NCI-H446 (cell line): ENCODE measurements around the gene NR3C2.
"Not testable (repeated sequence)": the region's sequence is repeated elsewhere in the genome, so short reads cannot be mapped to it uniquely, and the experiment has no call there.

Experiments
- DNase-seq, 2 experiments: peaks; one replicate each; lab custom pipeline; 2025; lab: John Stamatoyannopoulos, UW

NR3C2 gene

DNA sequence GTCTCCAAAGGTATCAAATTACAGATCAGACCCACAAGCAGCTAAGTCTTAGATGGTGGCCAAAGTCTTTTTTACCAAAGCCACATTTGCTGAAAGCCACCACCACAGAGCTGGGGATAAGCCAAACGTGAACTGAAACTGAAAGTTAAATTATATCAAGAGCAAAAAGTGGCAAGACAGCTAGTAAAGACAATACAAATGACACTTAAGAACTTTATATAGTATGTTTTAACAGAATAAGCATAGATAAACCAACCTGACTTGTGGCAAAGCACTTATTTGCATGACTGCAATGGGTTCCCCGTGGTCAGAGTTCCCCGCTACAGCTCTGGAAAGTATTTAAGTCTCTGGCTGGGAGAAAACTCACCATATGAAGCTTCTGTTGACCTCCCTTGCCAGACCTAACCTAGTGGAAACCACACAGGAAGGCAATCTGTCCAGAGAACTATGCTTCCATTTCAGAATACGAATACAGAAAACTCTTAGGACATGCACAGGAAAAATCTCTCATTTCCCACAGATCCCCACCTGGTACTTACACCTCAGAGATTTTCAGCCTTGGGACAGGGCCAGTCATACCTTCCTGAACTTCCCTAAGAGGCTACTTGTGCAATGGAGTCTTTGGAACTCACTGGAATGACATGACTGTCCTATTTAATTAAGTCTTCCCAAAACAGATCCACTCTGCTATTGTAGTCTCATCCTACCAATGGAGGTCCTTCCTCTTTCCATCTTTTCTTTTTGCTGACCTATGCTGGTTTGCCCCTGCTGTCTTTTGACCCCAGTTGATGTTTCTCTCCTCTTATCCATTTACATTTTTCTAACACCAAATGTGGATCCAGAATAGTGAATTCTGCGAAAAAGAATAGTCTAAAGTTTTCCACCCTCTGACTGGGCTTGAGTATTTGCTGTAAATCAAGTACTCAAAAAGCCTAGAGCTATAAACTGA, 225.1 kb downstream of the NR3C2 start:
- no peak for DNase-seq

DNA sequence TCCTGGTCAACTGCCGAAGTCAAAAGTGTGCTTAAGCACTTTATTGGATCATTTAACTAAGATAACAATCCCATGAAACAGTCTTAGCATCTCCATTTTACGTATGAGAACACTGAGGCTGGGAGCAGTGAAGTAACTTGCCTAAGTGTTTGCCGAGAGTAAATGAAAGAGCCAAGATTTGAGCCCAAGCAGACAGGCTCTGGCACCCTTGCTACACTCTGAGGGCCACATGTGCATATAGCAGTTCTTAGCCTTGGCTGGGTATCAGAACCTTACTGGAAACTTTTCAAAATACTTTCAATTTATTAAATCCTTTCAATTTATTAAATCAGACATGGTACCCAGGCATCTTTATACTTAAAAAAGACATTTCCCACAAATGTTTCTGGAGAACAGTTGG, 225.9 kb downstream of the NR3C2 start:
- DNase-seq: peak in 1 of 2 experiments; percentile 13

DNA sequence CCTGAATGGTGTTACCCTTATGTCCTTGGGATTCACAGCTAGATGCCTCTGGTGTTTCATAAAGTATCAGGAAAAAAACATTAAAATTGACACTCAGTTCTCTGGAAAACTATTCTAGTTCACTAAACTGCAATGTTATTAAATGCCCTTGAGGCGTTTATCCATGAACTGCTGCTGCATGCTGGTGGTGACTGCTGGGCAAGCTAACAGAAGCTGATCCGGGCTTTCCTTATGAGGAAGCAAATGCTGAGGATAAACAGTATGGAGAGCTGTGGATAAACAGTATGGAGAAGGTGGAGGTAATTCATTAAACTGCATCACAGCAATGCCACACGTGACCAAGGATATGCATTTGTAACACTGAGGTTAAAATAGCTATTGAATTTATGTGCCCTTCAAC, 227.0 kb downstream of the NR3C2 start:
- no peak for DNase-seq

DNA sequence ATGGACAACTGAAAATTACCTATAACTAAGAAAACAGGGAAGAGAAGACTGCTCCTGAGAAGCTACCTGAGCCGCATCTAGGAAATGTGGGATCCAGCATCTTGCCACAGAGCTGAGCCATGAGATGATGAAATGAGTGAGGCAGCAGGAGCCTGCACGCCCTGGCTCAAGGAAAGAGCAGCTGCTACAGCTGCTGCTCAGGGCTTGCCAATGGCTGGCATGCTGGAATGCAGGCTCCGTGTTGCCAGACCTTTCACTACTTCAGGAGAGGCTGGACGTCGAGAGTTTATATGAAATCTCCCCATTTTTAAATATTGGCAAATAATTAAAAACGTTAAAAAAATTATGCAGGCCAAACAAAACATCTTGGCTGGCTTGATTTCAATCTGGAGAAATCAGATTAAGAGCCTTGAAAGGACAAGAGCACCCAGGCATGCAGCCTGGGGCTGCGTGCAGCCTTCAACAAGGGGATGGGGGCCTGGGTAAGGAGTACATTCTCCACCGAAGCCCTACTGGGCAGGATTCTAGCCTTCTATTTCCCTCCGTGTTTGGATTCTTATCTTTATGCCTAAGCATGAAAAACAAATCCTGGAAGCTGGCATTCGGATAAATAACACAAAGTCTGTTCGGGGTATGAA, 227.6 kb downstream of the NR3C2 start:
- DNase-seq: peak in 1 of 2 experiments; percentile 59

DNA sequence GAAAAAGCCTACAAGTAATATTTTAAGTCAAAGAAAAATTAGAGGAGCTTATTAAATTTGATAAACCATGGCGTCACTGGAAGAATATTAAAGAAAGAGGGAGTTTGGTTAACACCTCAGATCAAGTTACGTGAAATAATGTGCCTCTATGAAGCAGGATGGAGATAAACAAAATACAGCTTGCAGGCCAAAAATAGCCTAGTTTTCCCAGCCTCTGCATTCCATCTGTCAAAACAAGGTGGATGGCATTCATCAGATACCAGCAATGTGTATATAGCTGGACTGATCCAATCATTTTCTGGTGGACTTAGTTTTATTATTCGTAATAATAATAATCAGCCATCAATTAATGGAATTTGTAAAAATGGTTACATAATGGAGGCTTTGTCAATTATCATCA, 230.7 kb downstream of the NR3C2 start:
- no peak for DNase-seq

DNA sequence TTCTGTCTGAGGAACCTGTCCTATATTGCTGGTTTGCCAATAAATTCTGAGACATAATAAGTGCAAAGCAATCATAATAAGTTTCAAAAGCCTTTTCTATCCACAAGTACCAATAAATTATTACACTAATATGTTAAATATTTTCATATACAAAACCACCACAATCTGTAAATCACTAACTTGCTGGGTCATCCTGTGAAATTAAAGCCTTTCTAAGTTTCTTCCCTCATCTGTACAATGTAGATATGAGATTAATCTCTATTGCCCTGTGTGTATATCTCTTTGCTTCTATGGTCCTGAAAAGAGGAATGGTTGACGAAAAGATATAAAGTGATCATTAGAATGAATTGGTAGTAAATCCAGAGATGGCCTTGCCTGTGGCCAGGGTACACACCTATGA, 231.6 kb downstream of the NR3C2 start:
- DNase-seq: no peak

DNA sequence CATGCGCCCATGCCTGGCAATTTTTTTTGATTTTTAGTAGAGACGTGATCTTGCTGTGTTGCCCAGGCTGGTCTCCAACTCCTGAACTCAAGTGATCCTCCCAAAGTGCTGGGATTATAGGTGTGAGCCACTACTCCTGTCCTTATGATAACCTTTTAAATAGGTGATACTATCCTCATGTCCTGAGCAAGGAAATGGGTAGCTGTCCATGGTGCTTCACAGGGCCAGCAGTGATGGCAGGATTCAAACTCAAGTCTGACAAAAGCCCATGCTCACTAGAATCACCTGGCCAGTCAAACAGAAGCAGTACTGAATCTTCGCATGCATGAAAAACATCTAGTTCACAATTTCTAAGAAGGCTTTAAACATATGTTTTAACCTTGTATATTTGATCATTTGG, 235.1 kb downstream of the NR3C2 start:
- no peak for DNase-seq

DNA sequence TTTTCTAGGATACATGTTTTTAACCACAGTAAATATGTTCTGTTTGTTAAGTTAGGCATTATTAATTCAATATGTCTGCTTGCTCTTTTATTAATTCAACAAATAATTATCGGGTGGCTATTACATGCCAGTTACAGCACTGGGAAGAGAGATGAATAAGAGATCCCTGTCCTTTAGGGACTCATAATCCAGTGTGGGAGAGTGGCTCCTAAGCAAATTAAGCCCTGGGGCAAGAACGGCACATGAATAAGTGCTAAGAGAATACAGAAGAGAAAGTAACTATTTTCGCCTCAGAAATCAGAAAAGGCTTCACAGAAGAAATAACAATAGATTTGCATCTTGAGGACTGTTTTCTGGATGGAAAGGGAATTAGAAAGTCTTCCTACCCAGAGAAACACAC, 236.7 kb downstream of the NR3C2 start:
- DNase-seq: no peak

DNA sequence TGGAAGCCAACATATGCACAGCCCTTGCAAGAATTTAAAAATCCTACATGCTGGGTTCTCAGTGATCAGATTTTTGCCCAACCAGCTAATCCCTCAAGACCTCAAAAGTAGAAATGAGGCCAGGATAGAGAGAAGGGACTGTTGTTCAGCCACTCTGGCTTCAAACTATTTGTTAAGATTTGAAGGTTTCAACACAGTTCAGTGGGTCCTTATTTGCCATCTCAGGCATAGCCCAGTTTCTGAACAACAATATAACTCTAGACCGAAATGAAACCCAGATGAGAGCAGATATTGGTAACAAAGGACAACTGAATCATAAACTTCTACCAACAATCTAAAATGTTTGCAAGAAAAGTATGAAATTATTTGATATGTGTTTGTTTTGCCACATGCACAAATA, 237.3 kb downstream of the NR3C2 start:
- DNase-seq: no peak

DNA sequence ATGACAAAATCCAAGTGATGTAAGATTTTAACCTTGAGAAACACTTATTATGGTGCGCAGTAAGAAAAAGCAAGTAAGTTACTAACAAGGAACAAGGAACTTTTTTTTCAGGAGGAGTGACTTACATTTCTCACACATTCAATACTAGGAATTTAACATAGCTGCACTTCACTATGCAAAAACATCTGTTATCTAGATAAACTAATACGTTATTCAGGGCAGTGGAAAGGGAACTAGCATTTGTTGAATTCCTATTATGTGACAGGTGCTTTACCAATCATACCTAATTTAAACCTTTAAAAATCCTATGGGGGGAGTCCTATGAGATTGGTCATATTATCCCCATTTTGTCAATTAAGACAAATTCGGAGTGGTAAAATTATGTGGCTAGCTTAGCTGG, 238.0 kb downstream of the NR3C2 start:
- no peak for DNase-seq

DNA sequence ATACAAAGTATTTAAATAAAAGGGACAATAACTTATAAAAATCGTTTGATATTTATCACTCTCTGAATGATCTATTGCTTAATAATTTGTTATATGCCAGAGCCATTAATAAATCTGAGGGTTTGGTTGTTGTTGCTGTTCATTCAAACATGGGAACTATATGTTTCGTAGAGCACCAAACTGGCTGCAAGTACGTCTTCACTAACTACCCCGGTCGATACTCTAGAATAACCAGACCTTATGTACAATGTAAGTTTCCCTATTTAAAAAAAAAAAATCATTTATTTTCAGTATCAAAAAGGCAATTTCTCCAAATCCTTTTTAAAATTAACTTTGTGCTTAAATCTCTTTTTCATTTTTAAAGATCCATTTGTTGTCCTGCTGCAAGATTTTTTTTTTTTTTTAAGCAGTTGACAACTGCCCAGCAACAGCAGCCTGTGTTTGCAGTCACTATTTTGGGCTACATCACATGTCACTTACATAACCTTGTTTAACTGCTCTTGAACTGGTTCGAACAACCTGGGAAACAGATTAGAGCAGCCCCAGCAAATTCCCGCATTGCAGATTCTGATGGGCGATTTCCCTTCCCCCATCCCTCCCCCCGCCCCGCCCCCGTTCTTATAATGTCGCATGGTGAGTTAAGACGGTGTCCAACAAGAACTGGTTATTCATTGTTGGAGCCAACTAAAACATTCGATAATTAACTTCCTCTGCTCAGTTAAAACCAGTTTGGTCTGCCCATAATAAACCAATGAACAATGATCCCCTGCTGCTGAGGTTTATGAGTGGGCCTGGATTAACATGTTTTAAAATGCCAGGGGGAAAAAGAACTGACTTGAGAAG, 238.9 kb downstream of the NR3C2 start:
- no peak for DNase-seq

DNA sequence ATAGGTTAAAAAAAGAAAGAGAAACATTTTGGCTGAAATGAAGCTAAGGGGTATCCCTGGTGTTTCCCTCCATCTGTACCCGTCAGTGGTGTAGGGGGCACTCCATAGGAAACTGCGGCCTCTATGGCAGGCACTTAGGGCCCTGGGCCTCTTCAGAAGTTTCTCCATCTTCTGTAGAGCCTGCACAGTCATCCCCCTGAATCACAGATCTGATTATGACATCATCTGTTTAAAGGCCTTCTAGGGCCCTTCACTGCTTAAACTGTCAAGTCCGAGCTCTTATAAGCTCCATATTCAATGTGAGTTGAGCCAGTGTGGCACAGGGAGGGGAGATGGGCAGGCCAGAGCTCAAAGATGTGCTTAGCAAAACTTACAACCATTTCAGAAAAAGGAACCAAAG, 241.3 kb downstream of the NR3C2 start:
- DNase-seq: no peak

DNA sequence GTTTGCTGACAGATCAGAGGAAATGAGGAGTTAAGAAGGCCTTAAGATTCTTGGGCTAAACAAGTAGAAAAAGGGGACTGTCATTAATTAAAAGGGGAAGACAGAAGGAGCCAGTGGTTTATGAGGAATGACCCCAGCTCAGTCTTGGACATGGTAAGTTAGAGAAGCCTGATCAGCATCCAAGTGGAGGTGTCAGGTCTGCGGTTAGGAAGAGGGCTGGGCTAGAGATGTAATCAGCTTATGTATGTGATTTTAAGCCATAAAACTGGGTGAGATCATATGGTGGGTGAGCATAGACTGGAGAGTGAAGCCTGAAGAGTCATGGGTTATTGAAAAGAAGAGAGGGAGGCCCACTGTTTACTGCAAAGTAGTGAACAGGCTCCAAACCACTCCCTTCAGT, 246.1 kb downstream of the NR3C2 start:
- no peak for DNase-seq

DNA sequence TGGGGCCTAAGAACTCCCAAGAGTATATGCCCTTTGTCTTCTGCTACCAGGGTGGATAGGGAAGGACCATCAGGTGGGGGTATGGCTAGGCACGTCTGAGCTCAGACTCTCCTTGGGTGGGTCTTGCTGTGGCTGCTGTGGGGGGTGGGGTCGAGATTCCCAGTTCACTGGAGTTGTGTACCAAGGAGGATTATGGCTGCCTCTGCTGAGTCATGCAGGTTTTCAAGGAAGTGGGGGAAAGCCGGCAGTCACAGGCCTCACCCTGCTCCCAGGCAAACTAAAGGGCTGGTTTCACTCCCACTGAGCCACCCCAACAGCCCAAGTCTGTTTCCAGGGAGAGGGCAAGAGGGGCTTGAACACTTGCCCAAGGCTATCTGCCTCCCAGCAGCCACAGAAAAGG, 249.7 kb downstream of the NR3C2 start:
- DNase-seq: no peak

DNA sequence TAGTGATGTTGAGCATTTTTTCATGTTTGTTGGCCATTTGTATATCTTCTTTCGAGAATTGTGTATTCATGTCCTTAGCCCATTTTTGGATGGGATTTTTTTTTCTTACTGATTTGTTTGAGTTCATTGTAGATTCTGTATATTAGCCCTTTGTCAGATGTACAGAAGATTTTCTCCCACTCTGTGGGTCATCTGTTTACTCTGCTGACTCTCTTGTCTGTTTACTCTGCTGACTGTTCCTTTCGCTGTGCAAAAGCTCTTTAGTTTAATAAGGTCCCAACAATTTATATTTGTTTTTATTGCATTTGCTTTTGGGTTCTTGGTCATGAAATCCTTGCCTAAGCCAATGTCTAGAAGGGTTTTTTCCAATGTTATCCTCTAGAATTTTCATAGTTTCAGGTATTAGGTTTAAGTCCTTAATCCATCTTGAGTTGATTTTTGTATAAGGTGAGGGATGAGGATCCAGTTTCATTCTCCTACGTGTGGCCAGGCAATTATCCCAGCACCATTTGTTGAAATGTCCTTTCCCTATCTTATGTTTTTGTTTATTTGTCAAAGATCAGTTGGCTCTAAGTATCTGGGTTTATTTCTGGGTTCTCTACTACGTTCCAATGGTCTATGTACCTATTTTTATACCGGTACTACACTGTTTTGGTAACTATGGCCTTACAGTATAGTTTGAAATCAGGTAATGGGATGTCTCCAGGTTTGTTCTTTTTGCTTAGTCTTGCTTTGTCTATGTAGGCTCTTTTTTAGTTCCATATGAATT, 254.6 kb downstream of the NR3C2 start:
- DNase-seq: not testable (repeated sequence)

DNA sequence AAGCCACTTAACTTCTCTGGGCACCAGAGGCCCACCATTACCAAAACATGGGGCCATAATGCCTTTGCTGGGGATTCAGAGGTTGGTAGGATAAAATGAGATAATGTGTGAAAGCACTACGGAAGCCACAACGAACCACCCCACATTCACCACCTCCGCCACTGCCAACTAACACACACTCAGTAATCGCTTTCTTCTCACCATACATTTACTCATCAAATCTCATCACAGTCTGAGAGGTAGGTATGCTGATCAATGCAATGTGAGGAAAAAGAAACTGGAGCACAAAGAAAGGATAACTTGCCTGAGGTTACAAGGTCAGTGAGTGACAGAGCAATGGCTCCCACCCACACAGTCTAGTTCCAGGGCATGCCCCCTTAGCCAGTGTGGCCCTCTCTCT, 257.3 kb downstream of the NR3C2 start:
- no peak for DNase-seq

DNA sequence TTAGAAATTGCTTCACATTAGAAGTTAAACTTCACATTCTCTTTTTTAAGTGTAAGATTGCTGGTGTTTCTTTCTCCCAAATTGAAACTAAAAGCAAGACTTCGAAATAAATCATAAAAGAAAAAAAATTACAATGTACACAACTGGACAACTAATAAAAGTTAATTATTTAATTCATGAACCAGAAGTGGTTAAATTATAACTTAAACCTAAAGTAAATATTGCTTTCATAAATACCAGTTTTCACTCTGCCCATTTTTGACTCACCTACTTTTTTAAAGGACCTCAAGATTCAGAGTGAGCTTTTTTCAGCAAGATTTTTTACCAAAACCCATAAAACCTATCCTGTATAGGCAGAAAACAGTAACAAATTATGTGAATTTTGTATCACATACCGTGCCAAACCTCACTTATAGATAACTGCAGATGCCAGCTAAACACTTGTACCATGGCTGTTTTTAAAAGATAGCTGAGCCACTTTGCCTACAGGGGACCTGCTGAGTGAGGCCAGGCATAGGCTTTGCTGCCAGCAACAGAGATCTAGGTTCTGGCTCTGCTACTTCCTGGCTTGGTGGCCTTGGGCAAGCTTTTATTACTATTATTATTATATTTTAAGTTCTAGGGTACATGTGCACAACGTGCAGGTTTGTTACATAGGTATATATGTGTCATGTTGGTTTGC, 259.8 kb downstream of the NR3C2 start:
- no peak for DNase-seq

DNA sequence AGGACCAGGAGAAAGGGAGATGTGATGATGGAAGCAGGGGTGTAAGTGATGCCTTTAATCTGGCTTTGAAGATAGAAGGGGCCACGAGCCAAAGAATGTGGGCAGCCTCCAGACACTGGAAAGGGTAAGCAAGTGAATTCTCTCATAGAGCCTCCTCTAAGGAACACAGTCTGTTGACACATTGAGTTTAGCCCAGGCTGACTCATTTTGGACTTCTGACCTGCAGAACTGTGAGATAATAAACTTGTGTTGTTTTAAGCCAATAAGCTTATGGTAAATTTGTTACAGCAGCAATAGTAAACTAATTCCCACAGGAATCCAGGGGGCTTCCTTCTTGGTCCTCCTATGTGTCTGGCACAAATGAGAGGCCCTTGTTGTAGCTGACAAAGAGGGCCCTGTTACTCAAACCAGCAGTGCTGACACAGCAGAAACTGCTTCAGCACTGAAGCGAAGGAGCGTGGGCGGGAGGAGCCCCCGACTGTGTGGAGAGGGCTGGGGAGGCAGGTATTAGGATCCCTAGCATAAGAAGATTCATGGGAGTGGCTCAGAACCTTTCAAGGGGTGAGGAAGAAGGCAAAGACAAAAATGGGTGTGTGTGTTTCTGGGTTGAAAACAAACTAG, 268.7 kb downstream of the NR3C2 start:
- no peak for DNase-seq

DNA sequence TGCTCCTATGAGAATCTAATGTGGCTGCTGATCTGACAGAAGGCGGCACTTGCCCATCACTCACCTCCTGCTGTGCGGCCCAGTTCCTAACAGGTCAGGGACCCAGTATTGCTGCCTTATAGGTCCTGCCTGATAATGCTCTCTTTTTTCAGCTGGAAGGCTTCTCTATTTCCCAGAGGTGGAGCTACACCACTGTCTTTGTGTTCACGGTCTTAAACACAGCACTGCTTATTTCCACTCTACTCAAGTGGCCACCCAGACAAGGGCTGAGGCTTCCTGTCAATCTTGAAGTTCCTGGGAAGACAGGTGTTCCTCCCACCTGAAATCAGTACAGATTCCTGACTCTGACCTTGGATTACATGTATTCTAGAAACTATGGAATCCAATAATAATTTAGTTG, 270.6 kb downstream of the NR3C2 start:
- no peak for DNase-seq

DNA sequence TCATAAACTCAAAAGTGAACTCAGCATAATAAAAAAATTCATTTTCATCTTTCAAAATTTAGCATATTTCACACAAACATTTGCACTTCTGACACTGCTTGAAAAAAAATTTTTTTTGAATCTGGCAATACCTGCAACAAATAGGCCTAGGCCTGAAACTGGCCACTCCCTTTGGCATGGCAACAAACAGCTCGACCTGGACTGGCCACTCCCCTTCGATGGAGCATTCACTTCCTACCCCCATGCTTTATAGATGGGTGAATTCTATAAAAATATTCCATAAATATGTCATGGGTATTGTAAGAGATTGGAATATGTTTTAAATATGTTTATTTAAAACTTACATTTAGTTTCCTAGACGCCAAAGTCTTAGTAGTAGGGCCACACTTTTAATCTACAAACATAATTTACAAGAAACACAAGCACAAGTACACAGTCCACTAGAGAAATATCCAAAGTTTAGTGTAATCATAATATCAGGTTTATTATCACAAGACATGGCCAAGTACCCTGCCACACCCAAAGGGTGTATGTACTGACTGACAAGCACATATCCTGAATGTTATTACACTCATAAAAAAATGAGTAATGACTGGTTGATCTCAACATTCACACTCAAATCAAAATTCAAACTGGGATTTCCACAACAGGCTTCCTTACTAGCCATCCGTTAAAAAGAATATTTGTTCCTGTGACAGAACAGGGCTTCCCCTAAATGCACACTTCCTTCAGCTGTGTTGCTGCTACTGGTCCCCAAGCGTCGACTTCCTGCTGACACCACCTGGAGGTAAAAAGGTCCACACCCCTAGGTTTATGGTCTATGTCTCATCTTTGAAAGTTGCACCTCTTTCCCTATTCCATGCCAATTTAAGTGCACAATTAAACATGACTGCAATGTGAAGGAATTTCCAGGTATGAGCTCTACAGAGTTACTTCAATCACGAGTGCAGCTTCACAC, 271.5 kb downstream of the NR3C2 start:
- DNase-seq: no peak
